K562 (cell line): Measurements from ENCODE around the gene STAT4. TPM values are rescaled to one million over a fixed set of nuclear protein-coding genes. Genes with fewer than 3 reads are reported as not detected.
A peak's percentile ranks its signal among the peaks of the same experiment; 100 is the strongest.

Source experiments
- CXXC5 ChIP-seq: fragments of 250-450 bp; sonication (Bioruptor Pico); IDR thresholded peaks from 2 replicates; pipeline ENCODE4 v1.8.0; 2022; ENCODE audit warnings: inconsistent platforms, mild to moderate bottlenecking, moderate library complexity
- EGR1 ChIP-seq: fragments of 450-650 bp; conservative IDR thresholded peaks from 2 replicates; pipeline ENCODE4 v1.6.1; 2017; ENCODE audit warnings: mild to moderate bottlenecking
- ELF1 ChIP-seq: fragments of 200-800 bp; sonication (Bioruptor generic); IDR thresholded peaks from 2 replicates; pipeline ENCODE4 v1.6.1; 2016; ENCODE audit warnings: missing genetic modification characterization, missing compliant biosample characterization
- ELF4 ChIP-seq: fragments of 450-650 bp; formaldehyde crosslinking; IDR thresholded peaks from 2 replicates; pipeline ENCODE4 v1.4.0; 2022; ENCODE audit warnings: missing genetic modification characterization
- ETV1 ChIP-seq: fragments of 450-650 bp; conservative IDR thresholded peaks from 2 replicates; pipeline ENCODE4 v1.6.1; 2016; ENCODE audit warnings: missing genetic modification characterization, control low read depth, low read depth, missing compliant biosample characterization
- FOXJ2 ChIP-seq: fragments of 200-800 bp; sonication (Bioruptor generic); IDR thresholded peaks from 2 replicates; pipeline ENCODE4 v1.6.1; 2016; ENCODE audit warnings: missing genetic modification characterization, missing compliant biosample characterization
- FOXK1 ChIP-seq: sonication (generic); formaldehyde crosslinking; IDR thresholded peaks from 2 replicates; pipeline ENCODE4 v1.8.0; 2022; ENCODE audit warnings: missing genetic modification reagents, mild to moderate bottlenecking, borderline replicate concordance
- FOXP1 ChIP-seq: sonication (generic); formaldehyde crosslinking; IDR thresholded peaks from 2 replicates; pipeline ENCODE4 v1.8.0; 2022; ENCODE audit warnings: mild to moderate bottlenecking, missing genetic modification reagents
- ID3 ChIP-seq, 2 experiments: fragments of 250-450 bp in 1 of 2; fragments of 450-650 bp in 1 of 2; sonication (Bioruptor Pico) in 1 of 2; IDR thresholded peaks; 2 replicates each; pipeline versions ENCODE4 v1.6.1 to v1.8.0; 2016 to 2021; ENCODE audit warnings: mild to moderate bottlenecking in 2 of 2, moderate library complexity in 2 of 2, missing compliant biosample characterization in 1 of 2, missing genetic modification characterization in 1 of 2
- KDM5B ChIP-seq: fragments of 200-600 bp; sonication (generic); IDR thresholded peaks from 2 replicates; pipeline ENCODE4 v1.6.1; 2012; ENCODE audit warnings: low read depth, mild to moderate bottlenecking, moderate library complexity, low read length, control low read depth, inconsistent platforms; ENCODE audit not compliant: insufficient replicate concordance
- MXI1 ChIP-seq: IDR thresholded peaks from 2 replicates; pipeline ENCODE4 v1.6.1; 2011; ENCODE audit warnings: low read depth, mild to moderate bottlenecking, improper control_type of control experiment, low read length
- NFIC ChIP-seq: fragments of 450-650 bp; IDR thresholded peaks from 2 replicates; pipeline ENCODE4 v1.6.1; 2017; ENCODE audit warnings: mild to moderate bottlenecking, inconsistent platforms
- NR2C2 ChIP-seq, 2 experiments: fragments of 200-800 bp in 1 of 2; sonication (Bioruptor generic) in 1 of 2; sonication (generic) in 1 of 2; formaldehyde crosslinking in 1 of 2; IDR thresholded peaks; 2 replicates each; pipeline versions ENCODE4 v1.6.1 to v1.8.0; 2016 to 2022; ENCODE audit warnings: mild to moderate bottlenecking in 1 of 2, missing compliant biosample characterization in 1 of 2, missing genetic modification characterization in 1 of 2, missing genetic modification reagents in 1 of 2
- NR3C1 ChIP-seq: sonication (generic); formaldehyde crosslinking; IDR thresholded peaks from 2 replicates; pipeline ENCODE4 v1.8.1; 2022; ENCODE audit warnings: missing genetic modification reagents
- POLR2AphosphoS5 ChIP-seq: IDR thresholded peaks from 2 replicates; pipeline ENCODE4 v1.6.1; 2011; ENCODE audit warnings: mild to moderate bottlenecking, low read depth, low read length, moderate library complexity; ENCODE audit not compliant: control insufficient read depth, insufficient read depth
- POU5F1 ChIP-seq: fragments of 150-350 bp; IDR thresholded peaks from 2 replicates; pipeline ENCODE4 v1.6.1; 2014; ENCODE audit warnings: borderline replicate concordance, low read length, low read depth, mild to moderate bottlenecking; ENCODE audit not compliant: partially characterized antibody
- PREB ChIP-seq: sonication (generic); formaldehyde crosslinking; IDR thresholded peaks from 2 replicates; pipeline ENCODE4 v1.8.1; 2023; ENCODE audit warnings: mild to moderate bottlenecking, missing genetic modification reagents
- RBM25 ChIP-seq: fragments of 200-400 bp; formaldehyde crosslinking; IDR thresholded peaks from 2 replicates; pipeline ENCODE4 v1.6.1; 2018; ENCODE audit warnings: low read length, low read depth, moderate library complexity; ENCODE audit not compliant: severe bottlenecking
- SMAD1 ChIP-seq: fragments of 150-350 bp; IDR thresholded peaks from 2 replicates; pipeline ENCODE4 v1.6.1; 2014; ENCODE audit warnings: low read length, low read depth; ENCODE audit not compliant: partially characterized antibody
- TAF1 ChIP-seq: IDR thresholded peaks from 2 replicates; pipeline ENCODE4 v1.6.1; 2011; ENCODE audit warnings: mild to moderate bottlenecking, low read length, moderate library complexity; ENCODE audit not compliant: insufficient read depth, control insufficient read depth, severe bottlenecking; ENCODE audit errors: extremely low read depth
- TAF9B ChIP-seq: fragments of 450-650 bp; IDR thresholded peaks from 2 replicates; pipeline ENCODE4 v1.6.1; 2018; ENCODE audit warnings: mild to moderate bottlenecking; ENCODE audit not compliant: partially characterized antibody
- USF1 ChIP-seq: sonication (generic); formaldehyde crosslinking; IDR thresholded peaks from 2 replicates; pipeline ENCODE4 v1.9.0; 2022; ENCODE audit warnings: mild to moderate bottlenecking, missing genetic modification reagents
- ZBTB8A ChIP-seq: fragments of 450-650 bp; IDR thresholded peaks from 2 replicates; pipeline ENCODE4 v1.6.1; 2018; ENCODE audit warnings: mild to moderate bottlenecking, moderate library complexity; ENCODE audit not compliant: partially characterized antibody
- ZNF133 ChIP-seq: fragments of 250-450 bp; sonication (Bioruptor Pico); IDR thresholded peaks from 2 replicates; pipeline ENCODE4 v1.4.0; 2020; ENCODE audit warnings: mild to moderate bottlenecking
- ZNF699 ChIP-seq: fragments of 250-450 bp; sonication (Bioruptor Pico); IDR thresholded peaks from 2 replicates; pipeline ENCODE4 v1.8.0; 2021; ENCODE audit warnings: mild to moderate bottlenecking, moderate library complexity; ENCODE audit not compliant: insufficient replicate concordance
- polyA plus RNA-seq, 8 experiments: library from polyadenylated mRNA; depleted of rRNA in 4 of 8; stranded (reverse) in 5 of 8; unstranded in 3 of 8; fragments of >200 nt; fragmentation: Nextera tagmentation in 2 of 8; fragmentation: Illumina TruSeq in 1 of 8; extraction: Ambion mirVana in 2 of 8; extraction: Trizol in 1 of 8; gene quantifications; 2 replicates each; pipeline versions ENCODE4 v1.2.1 to v1.2.3, GENCODE V29; 2011 to 2014; ENCODE audit warnings: inconsistent platforms in 1 of 8, missing spikeins in 1 of 8
- total RNA-seq, 7 experiments: library from RNA; depleted of rRNA in 6 of 7; stranded (reverse); fragments of >200 nt in 6 of 7; fragmentation: Illumina TruSeq in 2 of 7; extraction: Trizol in 2 of 7; gene quantifications; 2 replicates each; pipeline versions ENCODE4 v1.2.1 to v1.2.3, GENCODE V29; 2011 to 2021; ENCODE audit warnings: low replicate concordance in 1 of 7

The STAT4 gene
- total and polyA plus RNA-seq, 9 of the 15 experiments (the other 6 are each of a cell fraction or from before 2014, with no cell fraction given) = 0.01 to 0.06 (median 0.03) TPM; not detected in 6

GRCh38 chr2:191013932-191014652 lies 136.7 kb downstream of the STAT4 start, which contains the start of gene STAT1 (continued):
- TF ChIP-seq NR2C2 (CRISPR knock-in tag; IDR thresholded peaks at IDR 0.05) (no peak), NR2C2 (tag; IDR thresholded peaks at IDR 0.05) (peak; percentile 37; the same call in 1 of the 2 replicates), SMAD1 (peak; percentile 57), EGR1 (peak; percentile 100), MXI1 (no peak; the same call in 1 of the 2 replicates), CXXC5 (peak; percentile 90), TAF1 (peak; percentile 83), FOXJ2 (tag) (peak; percentile 79; the same call in 1 of the 2 replicates), ETV1 (peak; percentile 91), FOXP1 (CRISPR knock-in tag) (0 out of 2 replicates have a peak, but pooled peaks have one; percentile 10), POU5F1 (no peak), ZBTB8A (no peak), POLR2AphosphoS5 (peak; percentile 72; the same call in 1 of the 2 replicates), NFIC (peak; percentile 29; the same call in 1 of the 2 replicates), USF1 (CRISPR knock-in tag) (0 out of 2 replicates have a peak, but pooled peaks have one; percentile 18), RBM25 (peak; percentile 99), ID3 (CRISPR knock-in tag; IDR thresholded peaks at IDR 0.05) (no peak), ID3 (tag; IDR thresholded peaks at IDR 0.05) (peak; percentile 33; the same call in 1 of the 2 replicates), ZNF133 (CRISPR knock-in tag) (no peak), FOXK1 (0 out of 2 replicates have a peak, but pooled peaks have one; percentile 18), ELF1 (tag) (peak; percentile 72), KDM5B (peak; percentile 89), NR3C1 (CRISPR knock-in tag) (no peak), TAF9B (peak; percentile 80), ZNF699 (no peak), PREB (CRISPR knock-in tag) (0 out of 2 replicates have a peak, but pooled peaks have one; percentile 44), ELF4 (CRISPR knock-in tag) (no peak)
